Fibroblast of villous mesenchyme (primary cell): ENCODE data around the gene LSM3. TPM values are rescaled to one million over a fixed set of nuclear protein-coding genes. Genes with fewer than 3 reads are reported as not detected.

ENCODE experiments used
- DNase-seq: peaks from one replicate; pipeline ENCODE4 v3.0.0-alpha.2; 2010; ENCODE audit warnings: low read depth
- H3K4me3 ChIP-seq: 2 replicates; pipeline ENCODE4 v1.5.1; 2011; ENCODE audit warnings: low read depth, mild to moderate bottlenecking, low read length
- CTCF ChIP-seq: IDR thresholded peaks from 2 replicates; pipeline ENCODE4 v1.5.1; 2012; ENCODE audit warnings: low read depth, mild to moderate bottlenecking, low read length; ENCODE audit not compliant: insufficient read depth
- total RNA-seq: library from RNA; depleted of rRNA; stranded (reverse); fragments of >200 nt; gene quantifications from 2 replicates; pipeline ENCODE4 v1.2.3, GENCODE V29; 2012

Gene LSM3
- total RNA-seq, 1 donor, result 7.3 TPM

DNA sequence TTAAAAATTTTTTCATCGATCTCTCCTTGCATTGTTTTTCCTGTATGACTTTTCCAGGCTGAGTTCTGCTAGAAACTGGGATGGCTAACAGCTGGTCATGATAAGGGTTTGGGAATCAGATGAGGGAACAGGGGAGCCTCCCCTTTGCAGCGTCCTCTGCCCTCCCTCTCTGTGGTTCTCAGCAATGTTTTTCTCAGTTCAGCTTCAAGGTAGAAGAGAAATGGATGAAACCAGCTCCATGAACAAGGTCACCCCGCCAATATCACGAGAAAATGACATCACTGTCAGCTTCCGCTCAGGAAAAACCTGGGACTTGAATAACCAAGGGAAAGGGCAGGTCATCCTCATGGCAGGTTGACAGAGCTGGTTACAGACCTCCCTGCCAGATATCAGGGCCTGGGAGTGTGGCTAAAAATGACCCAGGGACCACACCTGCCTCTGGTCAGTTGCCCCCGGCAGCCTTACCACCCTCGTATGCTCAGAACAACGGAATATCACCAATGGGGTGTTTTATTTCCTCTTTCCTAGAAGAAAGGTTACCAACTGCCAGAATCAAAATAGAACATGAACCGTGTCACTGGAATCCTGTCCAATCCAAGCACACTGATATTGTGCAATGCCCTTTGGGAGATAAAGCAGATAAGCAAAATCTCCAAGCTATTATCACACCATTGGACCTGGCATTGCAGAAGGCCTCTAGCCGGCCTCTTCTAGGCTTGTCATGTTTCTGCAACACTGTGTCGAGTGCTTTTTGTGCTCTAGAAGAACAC lies 26.1 kb downstream of the LSM3 start:
- no peak for TF ChIP-seq CTCF
- H3K4me3 ChIP-seq, result no peak overlapping the region
- DNase-seq, result peak; percentile 84

- no peak for DNase-seq
- TF ChIP-seq CTCF, result no peak
- no peak overlapping the region for H3K4me3 ChIP-seq
These were observed 28.0 kb downstream of the LSM3 start for GRCh38 chr3:14206548-14207177.

DNA sequence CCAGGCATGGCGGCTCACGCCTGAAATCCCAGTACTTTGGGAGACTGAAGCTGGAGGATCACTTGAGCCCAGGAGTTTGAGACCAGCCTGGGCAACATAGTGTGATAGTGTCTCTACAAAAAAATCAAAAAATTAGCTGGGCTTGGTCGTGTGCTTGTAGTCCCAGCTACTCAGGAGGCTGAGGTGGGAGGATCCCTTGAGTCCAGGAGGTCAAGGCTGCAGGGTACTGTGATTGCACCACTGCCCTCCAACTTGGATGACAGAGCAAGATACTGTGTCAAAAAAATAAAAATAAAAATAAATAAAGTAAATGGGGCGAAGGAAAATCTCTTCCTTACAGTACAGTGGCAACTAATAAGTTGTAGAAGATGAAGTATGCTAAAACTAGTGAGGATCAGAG lies 29.6 kb downstream of the LSM3 start:
- DNase-seq, result no peak
- H3K4me3 ChIP-seq, result no peak overlapping the region
- TF ChIP-seq CTCF, result no peak

DNA sequence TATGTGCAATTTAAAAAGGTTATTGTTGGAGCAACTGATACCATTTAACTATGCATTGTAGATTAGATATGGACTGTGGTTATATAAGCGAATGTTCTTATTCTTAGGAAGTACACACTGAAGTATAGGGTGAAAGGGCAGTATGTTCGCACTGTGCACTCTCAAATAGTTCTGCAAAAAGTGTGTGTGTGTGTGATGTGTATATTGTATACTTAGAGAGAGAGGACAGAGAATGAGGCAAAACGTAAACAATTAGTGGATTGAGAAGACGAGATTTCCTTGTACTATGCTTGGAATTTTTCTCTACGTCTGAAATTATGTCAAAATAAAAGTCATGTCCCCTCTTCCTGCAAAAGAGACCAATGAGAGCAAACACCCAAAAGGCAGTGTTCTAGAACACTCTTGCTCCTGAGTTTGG lies 30.4 kb downstream of the LSM3 start:
- no peak for TF ChIP-seq CTCF
- DNase-seq, result peak; percentile 86
- no peak overlapping the region for H3K4me3 ChIP-seq

- H3K4me3 ChIP-seq, result no peak overlapping the region
- TF ChIP-seq CTCF, result no peak
- DNase-seq, result peak; percentile 70
These were observed 31.1 kb downstream of the LSM3 start for GRCh38 chr3:14209581-14210289.

DNA sequence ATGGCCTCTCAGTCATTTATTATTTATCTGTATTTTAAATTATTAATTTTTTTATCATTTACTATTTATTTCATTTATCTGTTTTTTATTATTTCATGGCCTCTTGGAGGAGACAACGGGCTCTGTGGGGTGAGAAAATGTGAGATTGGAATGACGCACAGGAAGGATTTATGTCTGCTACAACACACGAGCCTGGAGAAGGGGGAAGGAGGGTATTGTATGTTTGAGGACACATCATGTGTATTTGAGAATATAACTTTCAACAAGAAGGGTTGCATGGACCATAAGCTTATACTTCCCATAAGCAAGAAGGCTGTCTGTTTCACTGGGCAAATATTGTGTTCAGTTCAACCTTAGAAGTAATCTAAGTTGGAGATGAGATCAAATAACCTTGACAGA lies 31.7 kb downstream of the LSM3 start:
- H3K4me3 ChIP-seq, result no peak overlapping the region
- DNase-seq, result no peak
- no peak for TF ChIP-seq CTCF
